ENCODE measurements around the gene CTSC.

GRCh38 chr11:88377646-88378045 is 40.1 kb upstream of the CTSC start:
- no peak for TF ChIP-seq POLR2A (IDR thresholded peaks at IDR 0.05)
- no peak for TF ChIP-seq CTCF (IDR thresholded peaks at IDR 0.05)
- no peak for TF ChIP-seq EP300 (IDR thresholded peaks at IDR 0.05)

Data from sigmoid colon (tissue), 4 donors.